ENCODE results near the gene SDK1.
A peak's percentile ranks its signal among the peaks of the same experiment; 100 is the strongest.

SDK1 gene

DNA sequence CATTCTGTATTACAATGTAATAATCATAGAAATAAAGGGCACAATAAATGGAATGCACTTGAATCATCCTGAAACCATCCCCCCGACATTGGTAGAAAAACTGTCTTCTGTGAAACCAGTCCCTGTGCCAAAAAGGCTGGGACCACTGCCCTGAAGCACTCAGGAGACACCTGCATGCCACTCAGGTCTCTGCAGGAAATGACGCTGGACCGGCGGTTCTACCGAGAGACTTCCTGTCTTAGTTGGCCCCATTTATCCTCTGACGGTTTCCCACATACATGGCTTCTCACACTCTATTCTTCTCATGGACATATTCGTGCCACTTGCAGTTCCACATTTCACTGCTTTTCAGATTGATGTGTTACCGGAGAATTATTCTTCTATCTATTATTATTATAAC is 617.5 kb downstream of the SDK1 start:
- no peak overlapping the region for H3K4me3 ChIP-seq (ENCODE audit: low read depth, low read length)
- no peak for DNase-seq (ENCODE audit: low read depth)
- TF ChIP-seq, protein P1, sequence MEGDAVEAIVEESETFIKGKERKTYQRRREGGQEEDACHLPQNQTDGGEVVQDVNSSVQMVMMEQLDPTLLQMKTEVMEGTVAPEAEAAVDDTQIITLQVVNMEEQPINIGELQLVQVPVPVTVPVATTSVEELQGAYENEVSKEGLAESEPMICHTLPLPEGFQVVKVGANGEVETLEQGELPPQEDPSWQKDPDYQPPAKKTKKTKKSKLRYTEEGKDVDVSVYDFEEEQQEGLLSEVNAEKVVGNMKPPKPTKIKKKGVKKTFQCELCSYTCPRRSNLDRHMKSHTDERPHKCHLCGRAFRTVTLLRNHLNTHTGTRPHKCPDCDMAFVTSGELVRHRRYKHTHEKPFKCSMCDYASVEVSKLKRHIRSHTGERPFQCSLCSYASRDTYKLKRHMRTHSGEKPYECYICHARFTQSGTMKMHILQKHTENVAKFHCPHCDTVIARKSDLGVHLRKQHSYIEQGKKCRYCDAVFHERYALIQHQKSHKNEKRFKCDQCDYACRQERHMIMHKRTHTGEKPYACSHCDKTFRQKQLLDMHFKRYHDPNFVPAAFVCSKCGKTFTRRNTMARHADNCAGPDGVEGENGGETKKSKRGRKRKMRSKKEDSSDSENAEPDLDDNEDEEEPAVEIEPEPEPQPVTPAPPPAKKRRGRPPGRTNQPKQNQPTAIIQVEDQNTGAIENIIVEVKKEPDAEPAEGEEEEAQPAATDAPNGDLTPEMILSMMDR (IDR thresholded peaks at IDR 0.05; ENCODE audit: control insufficient read depth, extremely low read depth, insufficient read depth) = no peak

DNA sequence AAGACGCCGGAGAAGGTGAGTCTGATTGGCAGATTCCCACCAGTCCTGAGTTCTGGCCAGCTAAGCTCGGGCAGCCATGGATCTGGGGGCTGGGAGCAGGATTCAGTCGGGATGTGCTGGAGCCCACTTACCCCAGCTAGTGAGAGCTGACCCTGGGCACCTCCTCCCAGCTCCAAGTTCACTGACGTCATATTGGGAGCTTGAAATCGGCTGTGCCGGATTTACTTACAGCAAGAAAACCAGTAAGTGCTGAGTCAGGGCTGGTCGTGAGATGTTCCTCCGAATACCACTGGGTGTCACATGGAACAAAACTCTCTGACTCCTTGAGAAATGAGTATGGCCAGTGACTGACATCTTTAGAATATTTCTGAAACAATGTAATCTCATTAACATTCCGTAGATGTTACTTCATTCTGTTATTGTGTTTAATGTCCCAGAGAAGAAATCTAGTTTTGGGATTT is 621.2 kb downstream of the SDK1 start:
- TF ChIP-seq, protein P1 (IDR thresholded peaks at IDR 0.05; ENCODE audit: control insufficient read depth, extremely low read depth, insufficient read depth) = peak; percentile 53
- peak; percentile 51 for DNase-seq (ENCODE audit: low read depth)
- no peak overlapping the region for H3K4me3 ChIP-seq (ENCODE audit: low read depth, low read length)

DNA sequence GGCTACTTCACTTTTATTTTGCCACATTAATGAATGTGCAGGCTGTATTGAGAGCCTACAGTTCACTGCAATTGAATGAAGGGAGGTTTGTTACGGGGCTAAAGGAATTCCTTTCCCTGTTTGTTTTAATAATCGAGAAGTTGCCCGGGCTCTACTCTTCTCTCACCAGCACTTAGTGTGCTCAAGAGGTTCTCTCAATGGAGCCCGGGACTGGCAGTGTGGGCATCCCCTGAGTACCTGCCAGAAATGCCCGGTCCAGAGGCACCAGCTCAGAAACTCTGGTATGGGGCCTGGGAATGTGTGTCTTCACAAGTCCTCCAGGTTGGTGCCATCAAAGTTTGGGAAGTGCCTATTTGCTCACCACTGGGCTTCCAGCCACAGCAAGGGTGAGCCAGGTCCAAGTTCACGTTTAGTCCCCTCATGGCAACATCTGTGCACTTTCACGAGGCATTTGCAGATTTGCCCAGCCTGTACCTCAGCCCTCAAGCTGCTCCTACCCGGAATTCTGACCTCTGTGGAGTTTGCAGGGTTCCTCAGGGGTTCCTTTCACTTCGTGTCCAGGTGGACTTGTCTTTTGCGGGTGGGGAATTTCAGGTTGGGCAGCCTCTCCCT is 622.4 kb downstream of the SDK1 start:
- H3K4me3 ChIP-seq (ENCODE audit: low read depth, low read length) = no peak overlapping the region
- no peak for DNase-seq (ENCODE audit: low read depth)
- TF ChIP-seq, protein P1 (IDR thresholded peaks at IDR 0.05; ENCODE audit: control insufficient read depth, extremely low read depth, insufficient read depth) = no peak

DNA sequence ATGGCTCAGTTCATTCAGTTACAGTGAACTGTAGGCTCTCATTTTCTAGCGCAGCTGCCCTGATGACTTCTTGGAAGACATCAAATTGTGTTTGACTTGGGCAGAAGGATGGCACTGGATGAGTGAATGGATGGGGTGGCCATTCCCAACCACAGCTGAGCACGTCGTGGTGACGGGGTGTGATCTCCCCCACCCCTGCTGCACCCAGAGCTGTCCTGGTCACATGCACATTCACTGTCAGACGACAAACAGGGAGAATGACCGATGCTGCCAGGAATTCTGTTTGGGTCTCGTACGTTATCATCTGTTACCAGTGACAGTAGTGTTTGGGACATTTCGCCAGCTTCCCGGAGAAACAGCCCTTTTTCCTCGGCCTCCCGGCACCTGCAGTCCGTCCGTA is 623.2 kb downstream of the SDK1 start:
- no peak overlapping the region for H3K4me3 ChIP-seq (ENCODE audit: low read depth, low read length)
- DNase-seq (ENCODE audit: low read depth) = no peak
- TF ChIP-seq, protein P1 (IDR thresholded peaks at IDR 0.05; ENCODE audit: control insufficient read depth, extremely low read depth, insufficient read depth) = no peak

DNA sequence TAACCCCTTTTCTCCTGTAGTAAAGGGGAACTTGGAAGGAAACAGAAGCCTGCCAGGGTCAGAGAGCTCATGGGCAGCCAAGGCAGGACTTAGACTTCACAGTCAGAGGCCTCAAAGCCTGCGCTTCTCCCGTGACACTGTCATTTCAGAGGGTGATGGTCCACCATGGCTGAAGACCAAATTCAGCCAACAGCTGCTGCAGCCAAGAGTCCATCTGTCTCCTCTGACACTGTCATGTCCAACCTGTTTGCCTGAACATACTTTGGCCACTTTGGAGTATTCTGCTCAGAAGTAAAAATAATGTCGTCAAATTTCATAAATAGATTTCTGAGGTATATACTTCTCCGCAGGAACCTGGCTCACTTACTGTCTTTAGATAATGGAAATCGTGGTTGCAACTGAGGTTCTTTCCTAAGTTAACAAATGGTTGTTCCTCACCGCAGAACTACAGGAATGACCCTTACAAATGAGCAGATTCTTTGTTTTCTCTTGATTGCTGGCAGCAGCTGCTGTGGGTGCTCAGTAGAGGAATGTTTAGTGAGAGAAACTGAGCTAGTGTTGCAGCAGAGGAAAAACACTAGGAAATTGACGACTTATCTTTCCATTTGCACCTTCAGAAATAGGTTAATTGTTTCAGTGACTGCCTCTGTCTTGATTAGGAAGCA is 626.5 kb downstream of the SDK1 start:
- no peak overlapping the region for H3K4me3 ChIP-seq (ENCODE audit: low read depth, low read length)
- TF ChIP-seq, protein P1 (IDR thresholded peaks at IDR 0.05; ENCODE audit: control insufficient read depth, extremely low read depth, insufficient read depth) = no peak
- DNase-seq (ENCODE audit: low read depth) = no peak

DNA sequence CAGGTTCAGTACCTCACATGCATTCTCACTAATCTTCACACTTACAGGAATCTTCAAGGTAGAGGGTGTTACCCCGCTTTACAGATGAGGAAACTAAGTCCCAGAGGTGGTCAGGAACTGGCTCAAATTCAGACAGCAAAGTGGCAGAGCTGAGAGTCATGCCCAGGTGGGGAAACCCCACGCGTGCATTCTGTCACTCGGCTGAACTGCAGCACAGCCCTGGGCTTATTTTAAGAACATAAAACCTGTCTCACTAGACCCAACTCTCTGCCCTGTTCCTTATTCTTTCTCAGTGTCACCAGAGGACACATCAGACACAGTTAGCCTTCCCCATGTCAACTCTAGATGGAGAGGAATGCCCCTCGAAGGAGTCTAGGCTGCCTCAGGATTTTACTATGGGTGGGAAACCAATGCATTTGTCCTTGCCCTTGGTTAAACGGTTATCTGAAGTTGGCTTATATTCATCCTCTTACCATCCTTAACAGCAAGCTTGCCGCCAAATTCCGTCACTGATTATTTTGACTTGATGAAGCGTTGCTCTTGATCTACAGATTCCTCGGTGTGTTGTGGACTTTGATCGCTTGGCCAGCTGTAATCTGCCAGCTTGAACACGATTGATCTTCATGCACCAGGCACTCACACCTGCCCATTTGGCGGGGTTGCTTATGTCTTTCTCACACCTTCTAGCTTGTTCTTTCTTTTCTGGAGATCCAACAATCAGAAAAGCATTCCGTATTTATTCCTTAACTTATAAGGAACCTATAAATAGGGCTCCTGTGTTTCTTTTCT is 627.9 kb downstream of the SDK1 start:
- no peak for DNase-seq (ENCODE audit: low read depth)
- TF ChIP-seq, protein P1 (IDR thresholded peaks at IDR 0.05; ENCODE audit: control insufficient read depth, extremely low read depth, insufficient read depth) = no peak
- no peak overlapping the region for H3K4me3 ChIP-seq (ENCODE audit: low read depth, low read length)
